Panc1 (cell line): ENCODE data around the gene EHHADH. TPM values are rescaled to one million over a fixed set of nuclear protein-coding genes. Genes with fewer than 3 reads are reported as not detected.

Source experiments
- ATAC-seq: fragments of 200-7000 bp; cut with Tn5 transposase; 2 replicates; pipeline ENCODE4 v1.9.1; 2020; ENCODE audit warnings: mild to moderate bottlenecking, moderate library complexity
- BruUV-seq: library from RNA; stranded (reverse); fragments of 400-500 nt; replicated peaks from 2 replicates; lab custom pipeline; 2021; lab: Mats Ljungman, UMichigan
- CTCF ChIA-PET: fragments of 300-600 bp; sonication (Branson Sonifier 250); formaldehyde crosslinking; loops from one replicate; lab custom pipeline; 2022; ENCODE audit warnings: antibody characterized with exemption; lab: Charles Lee
- POLR2A ChIA-PET: fragments of 300-600 bp; sonication (Branson Sonifier 250); formaldehyde crosslinking; loops from one replicate; lab custom pipeline; 2022; ENCODE audit warnings: antibody characterized with exemption; lab: Charles Lee
- DNase-seq: peaks from one replicate; pipeline ENCODE4 v3.0.0-alpha.2; 2010; ENCODE audit warnings: low read depth, low spot score
- H3K27ac ChIP-seq: 2 replicates; pipeline ENCODE4 v1.5.1; 2011; ENCODE audit warnings: mild to moderate bottlenecking, low read length, inconsistent platforms
- H3K27me3 ChIP-seq: fragments of 200-500 bp; sonication (Bioruptor generic); 2 replicates; pipeline ENCODE4 v1.6.0; 2014; ENCODE audit warnings: low read length, inconsistent platforms; ENCODE audit not compliant: control insufficient read depth, insufficient read depth
- H3K36me3 ChIP-seq: fragments of 200-500 bp; sonication (Bioruptor generic); 2 replicates; pipeline ENCODE4 v1.5.1; 2014; ENCODE audit warnings: inconsistent platforms, mild to moderate bottlenecking, low read length, moderate library complexity; ENCODE audit not compliant: control insufficient read depth, insufficient read depth
- H3K4me1 ChIP-seq: 2 replicates; pipeline ENCODE4 v1.5.1; 2011; ENCODE audit warnings: inconsistent platforms, mild to moderate bottlenecking, low read length, moderate library complexity; ENCODE audit not compliant: control insufficient read depth, insufficient read depth
- H3K4me3 ChIP-seq, 2 experiments: 2 replicates each; pipeline ENCODE4 v1.5.1; 2011 to 2012; ENCODE audit warnings: low read depth in 2 of 2, low read length in 2 of 2, mild to moderate bottlenecking in 2 of 2, inconsistent platforms in 1 of 2, moderate library complexity in 1 of 2
- H3K9me3 ChIP-seq: fragments of 200-500 bp; sonication (Bioruptor generic); 2 replicates; pipeline ENCODE4 v1.5.1; 2014; ENCODE audit warnings: low read depth, mild to moderate bottlenecking, inconsistent platforms, low read length, moderate library complexity; ENCODE audit not compliant: control insufficient read depth, insufficient read depth
- POLR2AphosphoS5 ChIP-seq: IDR thresholded peaks from 2 replicates; pipeline ENCODE4 v1.6.1; 2012; ENCODE audit warnings: mild to moderate bottlenecking, low read depth, low read length, moderate library complexity
- SIN3A ChIP-seq: IDR thresholded peaks from 2 replicates; pipeline ENCODE4 v1.6.1; 2012; ENCODE audit warnings: low read depth, mild to moderate bottlenecking, low read length, moderate library complexity, borderline replicate concordance; ENCODE audit not compliant: insufficient read depth
- TCF7L2 ChIP-seq: IDR thresholded peaks from 2 replicates; pipeline ENCODE4 v1.6.1; 2011; ENCODE audit warnings: mild to moderate bottlenecking, low read depth, low read length, inconsistent platforms
- in situ Hi-C: cut with HindIII; loops from 2 replicates; pipeline ENCODE4 v1.10.0; 2016; ENCODE audit warnings: low sequenced_read_pairs, low pct_unique_long_range_greater_than_20kb
- intact Hi-C: fragments of 100-400 bp; cut with micrococcal nuclease; formaldehyde crosslinking; loops from one replicate; pipeline ENCODE4 v1.10.0; 2022; ENCODE audit not compliant: unreplicated experiment
- microRNA-seq: library from miRNA; unstranded; fragments of <30 nt; microRNA quantifications from one replicate; pipeline ENCODE4 v1.1.0, GENCODE V29; 2020; ENCODE audit not compliant: unreplicated experiment
- total RNA-seq: library from RNA; stranded (reverse); gene quantifications from one replicate; pipeline ENCODE4 v1.2.1, GENCODE V29; 2021; ENCODE audit not compliant: unreplicated experiment
- TF ChIP-seq, protein P1 (sequence below): fragments of 450-650 bp; IDR thresholded peaks from 2 replicates; pipeline ENCODE4 v1.5.1; 2017; ENCODE audit warnings: mild to moderate bottlenecking
- TF ChIP-seq, protein P2 (sequence below), 2 experiments: IDR thresholded peaks; 2 replicates each; pipeline ENCODE4 v1.6.1; 2011 to 2012; ENCODE audit warnings: low read depth in 2 of 2, control low read depth in 1 of 2, low read length in 1 of 2, mild to moderate bottlenecking in 1 of 2, moderate library complexity in 1 of 2; ENCODE audit not compliant: insufficient read depth in 1 of 2

EHHADH gene
- total RNA-seq, 1 experiment from 2014 or later, result 7.8 TPM

DNA sequence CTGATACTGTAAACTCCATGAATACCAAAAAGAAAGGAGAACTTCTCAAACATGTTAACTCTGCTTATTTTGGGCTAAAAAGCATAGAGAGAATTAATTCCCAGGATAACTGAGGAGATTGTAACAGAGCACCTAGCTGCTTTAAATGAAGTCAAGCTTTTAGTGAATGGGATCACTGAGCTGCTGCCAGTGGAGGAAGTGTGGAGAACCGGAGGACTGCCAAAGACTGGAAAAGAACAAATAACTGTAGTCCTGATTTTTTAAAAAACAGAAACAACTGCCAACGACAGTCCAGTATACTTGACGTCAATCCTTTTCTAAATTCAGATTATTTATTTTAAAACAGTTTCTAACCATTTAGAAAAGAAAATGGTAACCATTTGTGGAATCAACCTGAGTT, 104.3 kb downstream of the EHHADH start:
- no peak overlapping the region for H3K27ac ChIP-seq
- ChIA-PET CTCF (no interaction called here), POLR2A (no interaction called here)
- no peak for DNase-seq
- H3K4me1 ChIP-seq, result no peaks in the 10 kb centered on the region
- intact Hi-C loops (no loop called here), in situ Hi-C loops (no loop called here)
- H3K9me3 ChIP-seq, result no peaks in the 10 kb centered on the region
- H3K27me3 ChIP-seq, result peaks cover 76% of the 10 kb centered on the region
- TF ChIP-seq, protein P1, sequence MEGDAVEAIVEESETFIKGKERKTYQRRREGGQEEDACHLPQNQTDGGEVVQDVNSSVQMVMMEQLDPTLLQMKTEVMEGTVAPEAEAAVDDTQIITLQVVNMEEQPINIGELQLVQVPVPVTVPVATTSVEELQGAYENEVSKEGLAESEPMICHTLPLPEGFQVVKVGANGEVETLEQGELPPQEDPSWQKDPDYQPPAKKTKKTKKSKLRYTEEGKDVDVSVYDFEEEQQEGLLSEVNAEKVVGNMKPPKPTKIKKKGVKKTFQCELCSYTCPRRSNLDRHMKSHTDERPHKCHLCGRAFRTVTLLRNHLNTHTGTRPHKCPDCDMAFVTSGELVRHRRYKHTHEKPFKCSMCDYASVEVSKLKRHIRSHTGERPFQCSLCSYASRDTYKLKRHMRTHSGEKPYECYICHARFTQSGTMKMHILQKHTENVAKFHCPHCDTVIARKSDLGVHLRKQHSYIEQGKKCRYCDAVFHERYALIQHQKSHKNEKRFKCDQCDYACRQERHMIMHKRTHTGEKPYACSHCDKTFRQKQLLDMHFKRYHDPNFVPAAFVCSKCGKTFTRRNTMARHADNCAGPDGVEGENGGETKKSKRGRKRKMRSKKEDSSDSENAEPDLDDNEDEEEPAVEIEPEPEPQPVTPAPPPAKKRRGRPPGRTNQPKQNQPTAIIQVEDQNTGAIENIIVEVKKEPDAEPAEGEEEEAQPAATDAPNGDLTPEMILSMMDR, result no peak
- TF ChIP-seq, protein P2, sequence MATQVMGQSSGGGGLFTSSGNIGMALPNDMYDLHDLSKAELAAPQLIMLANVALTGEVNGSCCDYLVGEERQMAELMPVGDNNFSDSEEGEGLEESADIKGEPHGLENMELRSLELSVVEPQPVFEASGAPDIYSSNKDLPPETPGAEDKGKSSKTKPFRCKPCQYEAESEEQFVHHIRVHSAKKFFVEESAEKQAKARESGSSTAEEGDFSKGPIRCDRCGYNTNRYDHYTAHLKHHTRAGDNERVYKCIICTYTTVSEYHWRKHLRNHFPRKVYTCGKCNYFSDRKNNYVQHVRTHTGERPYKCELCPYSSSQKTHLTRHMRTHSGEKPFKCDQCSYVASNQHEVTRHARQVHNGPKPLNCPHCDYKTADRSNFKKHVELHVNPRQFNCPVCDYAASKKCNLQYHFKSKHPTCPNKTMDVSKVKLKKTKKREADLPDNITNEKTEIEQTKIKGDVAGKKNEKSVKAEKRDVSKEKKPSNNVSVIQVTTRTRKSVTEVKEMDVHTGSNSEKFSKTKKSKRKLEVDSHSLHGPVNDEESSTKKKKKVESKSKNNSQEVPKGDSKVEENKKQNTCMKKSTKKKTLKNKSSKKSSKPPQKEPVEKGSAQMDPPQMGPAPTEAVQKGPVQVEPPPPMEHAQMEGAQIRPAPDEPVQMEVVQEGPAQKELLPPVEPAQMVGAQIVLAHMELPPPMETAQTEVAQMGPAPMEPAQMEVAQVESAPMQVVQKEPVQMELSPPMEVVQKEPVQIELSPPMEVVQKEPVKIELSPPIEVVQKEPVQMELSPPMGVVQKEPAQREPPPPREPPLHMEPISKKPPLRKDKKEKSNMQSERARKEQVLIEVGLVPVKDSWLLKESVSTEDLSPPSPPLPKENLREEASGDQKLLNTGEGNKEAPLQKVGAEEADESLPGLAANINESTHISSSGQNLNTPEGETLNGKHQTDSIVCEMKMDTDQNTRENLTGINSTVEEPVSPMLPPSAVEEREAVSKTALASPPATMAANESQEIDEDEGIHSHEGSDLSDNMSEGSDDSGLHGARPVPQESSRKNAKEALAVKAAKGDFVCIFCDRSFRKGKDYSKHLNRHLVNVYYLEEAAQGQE (IDR thresholded peaks at IDR 0.05; ENCODE audit: insufficient read depth in 1 of 2, low read depth in 2 of 2, low read length in 1 of 2), result no peak
- TF ChIP-seq POLR2AphosphoS5 (no peak), TCF7L2 (no peak), SIN3A (no peak)
- ATAC-seq, result no peak
- H3K36me3 ChIP-seq, result no peaks in the 10 kb centered on the region
- H3K4me3 ChIP-seq, result no peak overlapping the region
- no TSS peak for BruUV-seq

DNA sequence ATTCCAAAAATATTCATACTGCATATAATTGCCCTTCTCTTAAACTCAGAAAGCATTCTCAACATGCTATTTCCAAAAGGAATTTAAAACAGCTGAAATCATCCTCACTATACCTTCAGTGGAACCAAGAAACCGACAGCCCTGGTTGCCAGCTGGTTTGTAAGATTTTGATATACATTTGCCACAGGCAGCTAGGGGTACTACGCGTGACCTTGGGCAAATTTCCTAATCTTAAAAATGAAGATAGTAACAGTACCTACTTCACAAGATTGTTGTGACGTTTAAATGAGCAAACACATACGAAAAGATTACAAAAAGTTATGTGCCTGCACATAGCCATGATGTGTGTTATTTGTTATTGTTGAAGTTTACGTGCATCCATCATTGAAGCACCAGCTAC, 108.3 kb downstream of the EHHADH start:
- Histone ChIP-seq H3K36me3 (no peaks in the 10 kb centered on the region), H3K4me1 (no peaks in the 10 kb centered on the region), H3K4me3 (no peak overlapping the region), H3K27me3 (peaks cover 55% of the 10 kb centered on the region), H3K27ac (no peak overlapping the region), H3K9me3 (no peaks in the 10 kb centered on the region)
- ATAC-seq (no peak), DNase-seq (no peak)
- in situ Hi-C loops (no loop called here), intact Hi-C loops (no loop called here)
- no peak for TF ChIP-seq TCF7L2
- no TSS peak for BruUV-seq
- POLR2A ChIA-PET, result interaction anchor here (0.6 kb wide), 1 partner anchor 97 kb away, joined by 5 read pairs; no protein-coding TSS in a partner anchor
- CTCF ChIA-PET, result no interaction called here

DNA sequence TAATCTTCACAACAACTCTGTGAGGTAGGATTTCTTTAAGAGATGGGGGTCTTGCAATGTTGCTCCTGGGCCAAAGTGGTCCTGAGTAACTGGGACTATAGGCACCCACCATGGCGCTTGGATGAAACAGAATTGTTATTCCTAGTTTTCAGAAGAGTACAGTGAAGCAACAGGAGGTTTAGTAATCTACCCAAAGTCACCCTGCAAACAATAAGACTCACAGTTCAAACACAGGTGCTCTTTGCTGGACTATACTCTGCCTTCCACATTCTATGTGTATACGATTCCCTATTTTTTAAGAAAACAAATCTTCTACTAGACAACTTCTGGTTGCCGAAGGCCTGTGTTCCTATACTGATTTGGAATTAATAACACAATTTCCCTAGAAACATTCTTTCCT, 109.1 kb downstream of the EHHADH start:
- intact Hi-C loops (no loop called here), in situ Hi-C loops (no loop called here)
- H3K9me3 ChIP-seq, result no peaks in the 10 kb centered on the region
- no peaks in the 10 kb centered on the region for H3K36me3 ChIP-seq
- no peak for ATAC-seq
- no peaks in the 10 kb centered on the region for H3K4me1 ChIP-seq
- BruUV-seq, result no TSS peak
- DNase-seq, result no peak
- H3K4me3 ChIP-seq, result no peak overlapping the region
- H3K27me3 ChIP-seq, result peaks cover 48% of the 10 kb centered on the region
- H3K27ac ChIP-seq, result no peak overlapping the region
- CTCF ChIA-PET, result no interaction called here
- TF ChIP-seq, protein P1, result no peak
- no peak for TF ChIP-seq SIN3A
- POLR2A ChIA-PET, result no interaction called here

Small RNA genes within 50 kb of the gene (microRNA-seq; reads per million reads assigned to microRNA genes)
- gene MIR5588, result not detected

Other genes starting within 250 kb of the EHHADH start
- 0.10 TPM for gene C3orf70, start 101.0 kb downstream of the EHHADH start, total RNA-seq
- 26.6 TPM for gene MAP3K13, start 109.1 kb upstream of the EHHADH start, total RNA-seq
- gene TMEM41A, start 245.0 kb upstream of the EHHADH start, total RNA-seq, result 30.2 TPM